ENCODE results near the gene BMPR2.
"Not testable (repeated sequence)": the region's sequence is repeated elsewhere in the genome, so short reads cannot be mapped to it uniquely, and the experiment has no call there.

GRCh38 chr2:202546499-202547141, 170.5 kb downstream of the BMPR2 start:
- not testable (repeated sequence) for TF ChIP-seq CTCF (conservative IDR thresholded peaks at IDR 0.05; ENCODE audit: low read depth, low read length); EZH2 (IDR thresholded peaks at IDR 0.05; ENCODE audit: low read length, unreplicated experiment); EZH2phosphoT487 (IDR thresholded peaks at IDR 0.05; ENCODE audit: borderline replicate concordance, low read length)

All from PC-3 (cell line).